Caco-2 (cell line): ENCODE results near the gene MTHFD1L. TPM values are rescaled to one million over a fixed set of nuclear protein-coding genes. Genes with fewer than 3 reads are reported as not detected.

Experiments
- BruUV-seq: library from RNA; stranded (reverse); fragments of 400-500 nt; replicated peaks from 2 replicates; lab custom pipeline; 2021; lab: Mats Ljungman, UMichigan
- CTCF ChIA-PET: fragments of 300-600 bp; sonication (Branson Sonifier 250); formaldehyde crosslinking; loops from one replicate; lab custom pipeline; 2022; ENCODE audit warnings: antibody characterized with exemption; lab: Charles Lee
- POLR2A ChIA-PET: fragments of 300-600 bp; sonication (Branson Sonifier 250); formaldehyde crosslinking; loops from one replicate; lab custom pipeline; 2022; ENCODE audit warnings: antibody characterized with exemption; lab: Charles Lee
- DNase-seq, 2 experiments: peaks; one replicate each; pipeline versions ENCODE4 v3.0.0 to v3.0.0-alpha.2; 2020 to 2022
- H3K27me3 ChIP-seq: replicated peaks from 2 replicates; pipeline ENCODE4 v1.6.0; 2011; ENCODE audit warnings: low read length; ENCODE audit not compliant: control insufficient read depth, insufficient read depth
- H3K36me3 ChIP-seq: 2 replicates; pipeline ENCODE4 v1.5.1; 2011; ENCODE audit warnings: low read length; ENCODE audit not compliant: control insufficient read depth, insufficient read depth
- H3K4me1 ChIP-seq: fragments of 250-450 bp; sonication (Bioruptor Pico); 2 replicates; pipeline ENCODE4 v1.5.1; 2020; ENCODE audit warnings: mild to moderate bottlenecking
- H3K4me3 ChIP-seq: 2 replicates; pipeline ENCODE4 v1.5.1; 2011; ENCODE audit warnings: low read depth, mild to moderate bottlenecking, control low read depth, low read length
- H3K9me3 ChIP-seq: fragments of 250-450 bp; sonication (Bioruptor Pico); 2 replicates; pipeline ENCODE4 v1.5.1; 2020; ENCODE audit warnings: mild to moderate bottlenecking, moderate library complexity
- H3K27ac Mint-ChIP-seq: one replicate; pipeline ENCODE4 v1.8.0; 2022; ENCODE audit warnings: mixed read lengths; ENCODE audit not compliant: unreplicated experiment
- H3K27me3 Mint-ChIP-seq: one replicate; pipeline ENCODE4 v1.8.0; 2022; ENCODE audit warnings: mixed read lengths; ENCODE audit not compliant: insufficient read depth, unreplicated experiment
- H3K36me3 Mint-ChIP-seq: one replicate; pipeline ENCODE4 v1.8.0; 2022; ENCODE audit warnings: mild to moderate bottlenecking, mixed read lengths; ENCODE audit not compliant: insufficient read depth, unreplicated experiment
- H3K4me1 Mint-ChIP-seq: one replicate; pipeline ENCODE4 v1.8.0; 2022; ENCODE audit warnings: low read depth, mixed read lengths; ENCODE audit not compliant: unreplicated experiment
- H3K4me3 Mint-ChIP-seq: one replicate; pipeline ENCODE4 v1.8.0; 2022; ENCODE audit warnings: mild to moderate bottlenecking, moderate library complexity, mixed read lengths; ENCODE audit not compliant: unreplicated experiment
- H3K9me3 Mint-ChIP-seq: one replicate; pipeline ENCODE4 v1.8.0; 2022; ENCODE audit warnings: mixed read lengths; ENCODE audit not compliant: unreplicated experiment
- CTCF ChIP-seq, 2 experiments: fragments of 200-600 bp in 1 of 2; IDR thresholded peaks; 1 replicate in 1 of 2; 2 replicates in 1 of 2; pipeline versions ENCODE4 v1.5.1 to v1.8.0; 2011 to 2022; ENCODE audit warnings: antibody characterized with exemption in 1 of 2, control low read depth in 1 of 2, inconsistent platforms in 1 of 2, low read depth in 1 of 2, low read length in 1 of 2, mild to moderate bottlenecking in 1 of 2, moderate library complexity in 1 of 2; ENCODE audit not compliant: insufficient read depth in 1 of 2, severe bottlenecking in 1 of 2, unreplicated experiment in 1 of 2
- intact Hi-C: fragments of 100-400 bp; cut with micrococcal nuclease; formaldehyde crosslinking; loops from one replicate; pipeline ENCODE4 v1.10.0; 2022; ENCODE audit not compliant: unreplicated experiment
- total RNA-seq: library from RNA; stranded (reverse); gene quantifications from 2 replicates; pipeline ENCODE4 v1.2.3, GENCODE V29; 2022

MTHFD1L gene
- total RNA-seq, 1 experiment from 2014 or later: 102 TPM

DNA sequence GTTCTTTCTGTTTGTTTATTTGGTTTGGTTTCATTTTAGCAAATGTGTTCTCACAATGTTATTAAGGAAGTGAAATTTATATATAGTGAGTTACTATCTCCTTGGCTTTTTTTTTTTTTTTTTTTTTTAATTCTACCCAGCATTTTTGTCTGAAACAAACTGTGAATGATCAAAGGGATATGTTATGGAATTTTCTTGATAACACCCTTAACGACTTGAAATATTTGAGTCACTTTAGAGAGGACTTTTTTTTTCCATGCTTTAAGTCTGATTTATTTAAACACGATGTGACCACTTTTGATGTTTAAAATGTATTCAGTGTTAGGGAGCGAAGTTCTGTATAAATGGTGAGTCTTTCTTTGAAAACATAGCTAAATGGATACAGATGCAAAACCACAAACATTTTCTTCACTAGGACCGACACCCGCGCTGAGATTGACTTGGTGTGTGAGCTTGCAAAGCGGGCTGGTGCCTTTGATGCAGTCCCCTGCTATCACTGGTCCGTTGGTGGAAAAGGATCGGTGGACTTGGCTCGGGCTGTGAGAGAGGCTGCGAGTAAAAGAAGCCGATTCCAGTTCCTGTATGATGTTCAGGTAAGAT, 149.7 kb downstream of the MTHFD1L start:
- no peaks in the 10 kb centered on the region for H3K36me3 ChIP-seq
- no peak overlapping the region for H3K4me3 ChIP-seq
- Mint-ChIP-seq H3K36me3 (peaks cover 36% of the 10 kb centered on the region), H3K9me3 (no peaks in the 10 kb centered on the region), H3K4me1 (no peaks in the 10 kb centered on the region), H3K27me3 (no peaks in the 10 kb centered on the region), H3K4me3 (no peak overlapping the region), H3K27ac (no peak overlapping the region)
- ChIA-PET CTCF (interaction anchor here (0.5 to 3.1 kb wide), 5 partner anchors 10 to 320 kb away, joined by 3 to 83 read pairs (median 5); no protein-coding TSS in a partner anchor), POLR2A (no interaction called here)
- no peaks in the 10 kb centered on the region for H3K9me3 ChIP-seq
- no peaks in the 10 kb centered on the region for H3K4me1 ChIP-seq
- H3K27me3 ChIP-seq: no peaks in the 10 kb centered on the region
- BruUV-seq: no TSS peak
- intact Hi-C loops: loop anchor here (2.0 to 10.0 kb wide), 2 partner anchors 70 to 122 kb away; no protein-coding TSS in a partner anchor
- TF ChIP-seq CTCF (IDR thresholded peaks at IDR 0.05; ENCODE audit: insufficient read depth in 1 of 2, low read depth in 1 of 2, low read length in 1 of 2, severe bottlenecking in 1 of 2, unreplicated experiment in 1 of 2): no peak
- DNase-seq: no peak

DNA sequence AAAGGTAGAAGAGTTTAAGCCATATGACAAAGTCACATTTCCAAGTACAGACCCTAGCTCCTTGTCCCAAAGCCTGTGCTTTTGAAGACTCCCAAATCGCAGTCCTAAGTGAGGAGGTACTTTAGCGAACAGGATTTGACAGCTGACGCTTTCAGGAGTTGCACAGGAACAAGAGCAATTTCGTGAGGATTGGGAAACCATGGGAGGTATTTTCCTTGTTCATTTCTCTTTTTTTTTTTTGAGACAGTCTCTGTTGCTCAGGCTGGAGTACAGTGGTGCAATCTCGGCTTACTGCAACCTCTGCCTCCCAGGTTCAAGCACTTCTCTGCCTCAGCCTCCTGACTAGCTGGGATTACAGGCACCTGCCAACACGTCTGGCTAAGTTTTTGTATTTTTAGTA, 150.6 kb downstream of the MTHFD1L start:
- no peaks in the 10 kb centered on the region for H3K9me3 Mint-ChIP-seq
- ChIA-PET POLR2A (no interaction called here), CTCF (interaction anchor here (3.1 kb wide), 1 partner anchor 319 kb away, joined by 62 read pairs; no protein-coding TSS in a partner anchor)
- no peak overlapping the region for H3K4me3 ChIP-seq
- TF ChIP-seq CTCF (IDR thresholded peaks at IDR 0.05; ENCODE audit: insufficient read depth in 1 of 2, low read depth in 1 of 2, low read length in 1 of 2, severe bottlenecking in 1 of 2, unreplicated experiment in 1 of 2): no peak
- H3K4me1 ChIP-seq: no peaks in the 10 kb centered on the region
- BruUV-seq: no TSS peak
- H3K36me3 ChIP-seq: no peaks in the 10 kb centered on the region
- no peaks in the 10 kb centered on the region for H3K4me1 Mint-ChIP-seq
- intact Hi-C loops: loop anchor here (10.0 kb wide), 1 partner anchor 69 kb away; no protein-coding TSS in a partner anchor
- H3K9me3 ChIP-seq: no peaks in the 10 kb centered on the region
- no peak overlapping the region for H3K27ac Mint-ChIP-seq
- peaks cover 32% of the 10 kb centered on the region for H3K36me3 Mint-ChIP-seq
- no peak overlapping the region for H3K4me3 Mint-ChIP-seq
- no peaks in the 10 kb centered on the region for H3K27me3 Mint-ChIP-seq
- H3K27me3 ChIP-seq: no peaks in the 10 kb centered on the region
- no peak for DNase-seq

GRCh38 chr6:151018046-151018445, 152.5 kb downstream of the MTHFD1L start:
- ChIA-PET CTCF (interaction anchor here (0.7 kb wide), 1 partner anchor 541 kb away, joined by 4 read pairs; no protein-coding TSS in a partner anchor), POLR2A (no interaction called here)
- Histone ChIP-seq H3K36me3 (no peaks in the 10 kb centered on the region), H3K4me1 (no peaks in the 10 kb centered on the region), H3K9me3 (no peaks in the 10 kb centered on the region), H3K4me3 (no peak overlapping the region), H3K27me3 (no peaks in the 10 kb centered on the region)
- intact Hi-C loops: loop anchor here (10.0 kb wide), 1 partner anchor 67 kb away; no protein-coding TSS in a partner anchor
- Mint-ChIP-seq H3K27ac (no peak overlapping the region), H3K36me3 (peaks cover 35% of the 10 kb centered on the region), H3K9me3 (no peaks in the 10 kb centered on the region), H3K4me3 (no peak overlapping the region), H3K27me3 (no peaks in the 10 kb centered on the region), H3K4me1 (peaks cover 7% of the 10 kb centered on the region)
- TF ChIP-seq CTCF (IDR thresholded peaks at IDR 0.05; ENCODE audit: insufficient read depth in 1 of 2, low read depth in 1 of 2, low read length in 1 of 2, severe bottlenecking in 1 of 2, unreplicated experiment in 1 of 2): no peak
- BruUV-seq: no TSS peak
- no peak for DNase-seq
